MM.1S (cell line): ENCODE data around the gene STEAP2.

Source experiments
- DNase-seq: peaks from one replicate; pipeline ENCODE4 v3.0.0-alpha.2; 2015
- H2AFZ ChIP-seq: fragments of 300-600 bp; sonication (generic); 2 replicates; pipeline ENCODE4 v1.6.0; 2016; ENCODE audit warnings: antibody characterized with exemption, low read length
- H3F3A ChIP-seq: fragments of 300-600 bp; sonication (generic); 2 replicates; pipeline ENCODE4 v1.6.1; 2016; ENCODE audit warnings: mild to moderate bottlenecking, antibody characterized with exemption, low read length, moderate library complexity, mixed read lengths; ENCODE audit not compliant: insufficient read depth
- H3K27ac ChIP-seq: fragments of 300-600 bp; sonication (generic); 2 replicates; pipeline ENCODE4 v1.5.1; 2016; ENCODE audit warnings: mild to moderate bottlenecking, low read length
- H3K27me3 ChIP-seq: fragments of 300-600 bp; sonication (generic); replicated peaks from 2 replicates; pipeline ENCODE4 v1.6.0; 2016; ENCODE audit warnings: low read length; ENCODE audit not compliant: insufficient read depth
- H3K36me3 ChIP-seq: fragments of 300-600 bp; sonication (generic); replicated peaks from 2 replicates; pipeline ENCODE4 v1.6.1; 2016; ENCODE audit warnings: mild to moderate bottlenecking, low read length, mixed read lengths; ENCODE audit not compliant: insufficient read depth
- H3K4me1 ChIP-seq: fragments of 300-600 bp; sonication (generic); 2 replicates; pipeline ENCODE4 v1.6.1; 2016; ENCODE audit warnings: low read length, mixed read lengths
- H3K4me2 ChIP-seq: fragments of 300-600 bp; sonication (generic); 2 replicates; pipeline ENCODE4 v1.6.0; 2016; ENCODE audit warnings: low read depth, low read length
- H3K4me3 ChIP-seq: fragments of 300-600 bp; sonication (generic); 2 replicates; pipeline ENCODE4 v1.5.1; 2016; ENCODE audit warnings: low read length, mixed read lengths
- H3K79me2 ChIP-seq: fragments of 300-600 bp; sonication (generic); 2 replicates; pipeline ENCODE4 v1.6.1; 2016; ENCODE audit warnings: mixed run types, low read length, mixed read lengths
- H3K9ac ChIP-seq: fragments of 300-600 bp; sonication (generic); 2 replicates; pipeline ENCODE4 v1.6.1; 2016; ENCODE audit warnings: low read length, mixed read lengths
- H3K9me2 ChIP-seq: fragments of 300-600 bp; sonication (generic); replicated peaks from 2 replicates; pipeline ENCODE4 v1.6.1; 2016; ENCODE audit warnings: mild to moderate bottlenecking, low read length, mixed read lengths; ENCODE audit not compliant: insufficient read depth
- H3K9me3 ChIP-seq: fragments of 300-600 bp; sonication (generic); replicated peaks from 2 replicates; pipeline ENCODE4 v1.6.1; 2016; ENCODE audit warnings: mild to moderate bottlenecking, low read length, mixed read lengths; ENCODE audit not compliant: insufficient read depth
- H4K20me1 ChIP-seq: fragments of 300-600 bp; sonication (generic); 2 replicates; pipeline ENCODE4 v1.6.1; 2016; ENCODE audit warnings: mild to moderate bottlenecking, low read length, moderate library complexity, mixed read lengths; ENCODE audit not compliant: insufficient read depth
- CTCF ChIP-seq: fragments of 300-600 bp; sonication (generic); IDR thresholded peaks from 2 replicates; pipeline ENCODE4 v1.5.1; 2016; ENCODE audit warnings: antibody characterized with exemption, low read length, mixed read lengths
- EZH2 ChIP-seq: fragments of 300-600 bp; sonication (generic); optimal IDR thresholded peaks from 2 replicates; pipeline ENCODE3; 2017; ENCODE audit warnings: low read depth, mild to moderate bottlenecking, antibody characterized with exemption, low read length, mixed read lengths
- EZH2phosphoT487 ChIP-seq: fragments of 300-600 bp; sonication (generic); IDR thresholded peaks from 2 replicates; pipeline ENCODE4 v1.6.1; 2018; ENCODE audit warnings: antibody characterized with exemption, low read length

STEAP2 gene

GRCh38 chr7:90236721-90237289, 25.3 kb downstream of the STEAP2 start:
- H3K36me3 ChIP-seq: no peaks in the 10 kb centered on the region
- no peak overlapping the region for H2AFZ ChIP-seq
- no peak for DNase-seq
- H3K9me3 ChIP-seq: no peaks in the 10 kb centered on the region
- H3K79me2 ChIP-seq: no peaks in the 10 kb centered on the region
- no peaks in the 10 kb centered on the region for H3K27me3 ChIP-seq
- H3F3A ChIP-seq: no peaks in the 10 kb centered on the region
- TF ChIP-seq EZH2phosphoT487 (no peak), EZH2 (no peak), CTCF (no peak)
- no peak overlapping the region for H3K4me2 ChIP-seq
- no peaks in the 10 kb centered on the region for H3K9me2 ChIP-seq
- no peak overlapping the region for H3K9ac ChIP-seq
- no peaks in the 10 kb centered on the region for H4K20me1 ChIP-seq
- no peak overlapping the region for H3K4me3 ChIP-seq
- H3K27ac ChIP-seq: no peak overlapping the region
- no peaks in the 10 kb centered on the region for H3K4me1 ChIP-seq

DNA sequence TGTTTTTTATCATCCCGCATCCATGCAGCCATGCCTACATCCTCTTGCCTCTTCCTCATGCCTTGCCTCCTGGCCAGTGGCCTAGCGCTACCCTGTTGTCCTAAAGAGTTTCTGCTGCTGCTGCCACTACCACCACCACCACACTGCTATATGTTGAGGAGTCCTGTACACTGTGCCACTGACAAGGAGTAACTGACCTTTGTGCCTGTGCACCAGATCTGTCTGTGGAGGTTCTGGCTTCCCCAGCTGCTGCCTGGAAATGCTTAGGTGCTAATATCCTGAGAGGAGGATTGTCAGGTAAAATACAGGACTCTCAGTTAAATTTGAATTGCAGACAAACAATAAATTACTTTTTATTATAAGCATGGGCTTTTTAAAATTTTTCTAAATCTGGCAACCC, 26.5 kb downstream of the STEAP2 start:
- TF ChIP-seq EZH2phosphoT487 (no peak), EZH2 (no peak), CTCF (no peak)
- Histone ChIP-seq H4K20me1 (no peaks in the 10 kb centered on the region), H3K9ac (no peak overlapping the region), H3K9me3 (no peaks in the 10 kb centered on the region), H3K4me2 (no peak overlapping the region), H3K9me2 (no peaks in the 10 kb centered on the region), H3K27ac (no peak overlapping the region), H3K27me3 (no peaks in the 10 kb centered on the region), H2AFZ (no peak overlapping the region), H3K79me2 (no peaks in the 10 kb centered on the region), H3K4me3 (no peak overlapping the region), H3K36me3 (no peaks in the 10 kb centered on the region), H3K4me1 (peaks cover 6% of the 10 kb centered on the region; the same call in 1 of the 2 replicates), H3F3A (no peaks in the 10 kb centered on the region)
- no peak for DNase-seq

DNA sequence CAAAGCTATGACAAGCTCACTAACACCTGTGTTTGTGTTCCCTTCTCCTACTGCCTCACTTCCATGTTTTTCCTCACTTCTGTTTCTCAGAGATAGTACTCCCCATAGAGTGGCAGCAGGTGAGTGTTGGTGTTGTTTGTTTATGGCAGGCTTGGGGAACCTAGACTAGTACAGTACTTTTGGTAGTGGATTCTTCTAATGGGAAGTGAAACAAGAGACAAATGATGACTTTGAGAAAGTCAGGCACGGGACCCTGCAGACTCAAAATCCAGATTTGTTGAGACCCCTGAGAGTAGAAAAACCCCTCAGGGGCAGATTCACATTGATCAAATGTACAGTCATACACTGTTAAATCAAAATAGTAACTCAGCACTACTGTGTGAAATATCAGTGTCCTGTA, 27.0 kb downstream of the STEAP2 start:
- Histone ChIP-seq H3K27ac (no peak overlapping the region), H2AFZ (no peak overlapping the region), H3K9ac (no peak overlapping the region)

More for the DNA sequence above, 27.0 kb downstream of the STEAP2 start:
- H3K27me3 ChIP-seq: no peaks in the 10 kb centered on the region
- no peaks in the 10 kb centered on the region for H3K79me2 ChIP-seq
- no peaks in the 10 kb centered on the region for H3K9me3 ChIP-seq
- H4K20me1 ChIP-seq: no peaks in the 10 kb centered on the region
- no peaks in the 10 kb centered on the region for H3K36me3 ChIP-seq
- H3K9me2 ChIP-seq: no peaks in the 10 kb centered on the region
- no peak overlapping the region for H3K4me3 ChIP-seq
- no peak overlapping the region for H3K4me2 ChIP-seq
- TF ChIP-seq EZH2phosphoT487 (no peak), CTCF (no peak), EZH2 (no peak)
- H3K4me1 ChIP-seq: peaks cover 6% of the 10 kb centered on the region; the same call in 1 of the 2 replicates
- peaks cover 3% of the 10 kb centered on the region; the same call in 1 of the 2 replicates for H3F3A ChIP-seq
- no peak for DNase-seq
